WTC11 (cell line): ENCODE measurements around the gene SNX18. TPM values are rescaled to one million over a fixed set of nuclear protein-coding genes. Genes with fewer than 3 reads are reported as not detected.
"Not testable (repeated sequence)": the region's sequence is repeated elsewhere in the genome, so short reads cannot be mapped to it uniquely, and the experiment has no call there.

Experiments
- ATAC-seq: fragments of 200-7000 bp; cut with Tn5 transposase; 2 replicates; pipeline ENCODE4 v1.10.0; 2021; ENCODE audit warnings: mild to moderate bottlenecking, moderate library complexity
- CTCF ChIA-PET: fragments of 300-600 bp; sonication (Branson Sonifier 250); formaldehyde crosslinking; loops from one replicate; lab custom pipeline; 2021; ENCODE audit warnings: antibody characterized with exemption; lab: Charles Lee
- POLR2A ChIA-PET: fragments of 350-600 bp; sonication (Branson Sonifier 250); formaldehyde crosslinking; loops from one replicate; lab custom pipeline; 2021; ENCODE audit warnings: antibody characterized with exemption; lab: Charles Lee
- DNase-seq: peaks from one replicate; pipeline ENCODE4 v3.0.0; 2021; ENCODE audit warnings: low spot score
- H3K27ac Mint-ChIP-seq: 2 replicates; pipeline ENCODE4 v1.8.0; 2021; ENCODE audit warnings: mixed read lengths
- H3K27me3 Mint-ChIP-seq: 2 replicates; pipeline ENCODE4 v1.8.0; 2021; ENCODE audit warnings: low read depth, mild to moderate bottlenecking, moderate library complexity, mixed read lengths
- H3K36me3 Mint-ChIP-seq: 2 replicates; pipeline ENCODE4 v1.8.0; 2021; ENCODE audit warnings: mixed read lengths
- H3K4me1 Mint-ChIP-seq: 2 replicates; pipeline ENCODE4 v1.8.0; 2022; ENCODE audit warnings: mixed read lengths
- H3K4me3 Mint-ChIP-seq: 2 replicates; pipeline ENCODE4 v1.8.0; 2021; ENCODE audit warnings: mild to moderate bottlenecking, moderate library complexity, mixed read lengths
- H3K9me3 Mint-ChIP-seq: 2 replicates; pipeline ENCODE4 v1.8.0; 2021; ENCODE audit warnings: mixed read lengths
- AR ChIP-seq: fragments of 250-450 bp; sonication (Bioruptor Pico); IDR thresholded peaks from 2 replicates; pipeline ENCODE4 v1.9.0; 2021; ENCODE audit warnings: mild to moderate bottlenecking
- ATF6 ChIP-seq: sonication (generic); formaldehyde crosslinking; IDR thresholded peaks from 2 replicates; pipeline ENCODE4 v1.8.1; 2023; ENCODE audit warnings: mild to moderate bottlenecking, missing genetic modification reagents
- CTCF ChIP-seq: fragments of 200-600 bp; IDR thresholded peaks from 2 replicates; pipeline ENCODE4 v1.8.0; 2022; ENCODE audit warnings: antibody characterized with exemption
- ERG ChIP-seq: fragments of 250-450 bp; sonication (Bioruptor Pico); IDR thresholded peaks from 2 replicates; pipeline ENCODE4 v1.8.0; 2021; ENCODE audit warnings: mild to moderate bottlenecking
- GRHL2 ChIP-seq: fragments of 250-450 bp; sonication (Bioruptor Pico); IDR thresholded peaks from 2 replicates; pipeline ENCODE4 v1.8.0; 2022; ENCODE audit warnings: mild to moderate bottlenecking, moderate library complexity; ENCODE audit not compliant: insufficient replicate concordance, severe bottlenecking
- HMGXB4 ChIP-seq: sonication (generic); formaldehyde crosslinking; IDR thresholded peaks from 2 replicates; pipeline ENCODE4 v1.8.1; 2023; ENCODE audit warnings: mild to moderate bottlenecking, moderate library complexity, missing genetic modification reagents
- JAZF1 ChIP-seq: fragments of 250-450 bp; sonication (Bioruptor Pico); IDR thresholded peaks from 2 replicates; pipeline ENCODE4 v1.9.0; 2021; ENCODE audit warnings: moderate library complexity, mild to moderate bottlenecking, inconsistent platforms
- JUN ChIP-seq: sonication (generic); formaldehyde crosslinking; IDR thresholded peaks from 2 replicates; pipeline ENCODE4 v1.8.0; 2023; ENCODE audit warnings: mild to moderate bottlenecking, missing genetic modification reagents
- KAT7 ChIP-seq: sonication (generic); formaldehyde crosslinking; IDR thresholded peaks from 2 replicates; pipeline ENCODE4 v1.8.1; 2023; ENCODE audit warnings: missing genetic modification reagents, mild to moderate bottlenecking, borderline replicate concordance
- MAX ChIP-seq: sonication (generic); formaldehyde crosslinking; IDR thresholded peaks from 2 replicates; pipeline ENCODE4 v1.8.0; 2022; ENCODE audit warnings: mild to moderate bottlenecking, missing genetic modification reagents
- MYBL2 ChIP-seq: sonication (generic); formaldehyde crosslinking; IDR thresholded peaks from 2 replicates; pipeline ENCODE4 v1.8.1; 2023; ENCODE audit warnings: mild to moderate bottlenecking, moderate library complexity, missing genetic modification reagents
- RELA ChIP-seq: sonication (generic); formaldehyde crosslinking; IDR thresholded peaks from 2 replicates; pipeline ENCODE4 v1.8.1; 2022; ENCODE audit warnings: missing genetic modification reagents, mild to moderate bottlenecking, borderline replicate concordance
- SOX15 ChIP-seq: fragments of 250-450 bp; sonication (Bioruptor Pico); IDR thresholded peaks from 2 replicates; pipeline ENCODE4 v1.9.0; 2021; ENCODE audit warnings: mild to moderate bottlenecking
- TEAD1 ChIP-seq: sonication (generic); formaldehyde crosslinking; IDR thresholded peaks from 2 replicates; pipeline ENCODE4 v1.8.0; 2022; ENCODE audit warnings: mild to moderate bottlenecking, missing genetic modification reagents
- TP53 ChIP-seq: sonication (generic); formaldehyde crosslinking; IDR thresholded peaks from 2 replicates; pipeline ENCODE4 v1.8.1; 2023; ENCODE audit warnings: mild to moderate bottlenecking, missing genetic modification reagents
- ZNF121 ChIP-seq: sonication (generic); formaldehyde crosslinking; IDR thresholded peaks from 2 replicates; pipeline ENCODE4 v1.8.0; 2023; ENCODE audit warnings: missing genetic modification reagents
- ZNF138 ChIP-seq: sonication (generic); formaldehyde crosslinking; conservative IDR thresholded peaks from 2 replicates; pipeline ENCODE4 v1.8.1; 2022; ENCODE audit warnings: mild to moderate bottlenecking, moderate library complexity, missing genetic modification reagents
- ZNF317 ChIP-seq: sonication (generic); formaldehyde crosslinking; IDR thresholded peaks from 2 replicates; pipeline ENCODE4 v1.8.1; 2023; ENCODE audit warnings: low read depth, mild to moderate bottlenecking, moderate library complexity, missing genetic modification reagents, borderline replicate concordance
- ZNF423 ChIP-seq: fragments of 250-450 bp; sonication (Bioruptor Pico); IDR thresholded peaks from 2 replicates; pipeline ENCODE4 v2.1.2; 2022; ENCODE audit warnings: mild to moderate bottlenecking, moderate library complexity
- ZNF671 ChIP-seq: fragments of 250-450 bp; sonication (Bioruptor Pico); IDR thresholded peaks from 2 replicates; pipeline ENCODE4 v1.8.0; 2021; ENCODE audit warnings: mild to moderate bottlenecking
- total RNA-seq: library from RNA; stranded (reverse); gene quantifications from 3 replicates; pipeline ENCODE4 v1.2.3, GENCODE V29; 2021

Gene SNX18
- total RNA-seq, 1 experiment from 2014 or later = 24.6 TPM

- H3K4me3 Mint-ChIP-seq = no peak overlapping the region
- ChIA-PET CTCF (no interaction called here), POLR2A (no interaction called here)
- no peaks in the 10 kb centered on the region for H3K36me3 Mint-ChIP-seq
- no peaks in the 10 kb centered on the region; the same call in 1 of the 2 replicates for H3K27me3 Mint-ChIP-seq
- H3K9me3 Mint-ChIP-seq = peaks cover 18% of the 10 kb centered on the region
- no peak overlapping the region for H3K27ac Mint-ChIP-seq
- ATAC-seq = no peak
- TF ChIP-seq JUN = no peak
- TF ChIP-seq JAZF1 (CRISPR knock-in tag) = no peak
- no peak for TF ChIP-seq ZNF317 (CRISPR knock-in tag)
- TF ChIP-seq ERG (CRISPR knock-in tag) = no peak
- TF ChIP-seq ZNF671 (CRISPR knock-in tag) = no peak
- TF ChIP-seq GRHL2 (CRISPR knock-in tag) = no peak
- no peak for TF ChIP-seq ZNF138 (CRISPR knock-in tag)
- TF ChIP-seq KAT7 (CRISPR knock-in tag) = no peak
- no peak for TF ChIP-seq MYBL2 (CRISPR knock-in tag)
- TF ChIP-seq ZNF423 (CRISPR knock-in tag) = no peak
- TF ChIP-seq ZNF121 = no peak
- no peak for TF ChIP-seq MAX
- no peak for TF ChIP-seq TP53 (CRISPR knock-in tag)
- TF ChIP-seq CTCF = no peak
- TF ChIP-seq SOX15 (CRISPR knock-in tag) = no peak
- TF ChIP-seq RELA (CRISPR knock-in tag) = no peak
- TF ChIP-seq HMGXB4 = no peak
- no peak for TF ChIP-seq TEAD1 (CRISPR knock-in tag)
- no peak for TF ChIP-seq AR (CRISPR knock-in tag)
- no peak for TF ChIP-seq ATF6 (CRISPR knock-in tag)
- no peaks in the 10 kb centered on the region for H3K4me1 Mint-ChIP-seq
- no peak for DNase-seq
Measured at GRCh38 chr5:54484219-54484894, 33.2 kb upstream of the SNX18 start.

- CTCF ChIA-PET, H3K27me3 Mint-ChIP-seq, H3K27ac Mint-ChIP-seq, H3K4me1 Mint-ChIP-seq, H3K4me3 Mint-ChIP-seq, H3K36me3 Mint-ChIP-seq, ATAC-seq, POLR2A ChIA-PET, DNase-seq: not testable (repeated sequence)
- peaks cover 18% of the 10 kb centered on the region for H3K9me3 Mint-ChIP-seq
Measured at GRCh38 chr5:54485659-54486058, 31.9 kb upstream of the SNX18 start.

GRCh38 chr5:54489648-54489979 lies 27.9 kb upstream of the SNX18 start:
- POLR2A ChIA-PET, H3K4me3 Mint-ChIP-seq, H3K4me1 Mint-ChIP-seq, H3K27me3 Mint-ChIP-seq, H3K36me3 Mint-ChIP-seq, H3K27ac Mint-ChIP-seq, DNase-seq, ATAC-seq: not testable (repeated sequence)
- H3K9me3 Mint-ChIP-seq = peaks cover 12% of the 10 kb centered on the region; the same call in 1 of the 2 replicates
- CTCF ChIA-PET = interaction anchor here (0.6 to 3.8 kb wide), 14 partner anchors 14 to 1531 kb away, joined by 3 to 49 read pairs (median 4); no protein-coding TSS in a partner anchor
